Astrocyte of the spinal cord (primary cell): ENCODE results near the gene ADIPOR1.

Experiments used
- DNase-seq: peaks from one replicate; pipeline ENCODE4 v3.0.0; 2011; ENCODE audit warnings: low read depth, low spot score
- H3K4me3 ChIP-seq: 2 replicates; pipeline ENCODE4 v1.5.1; 2011; ENCODE audit warnings: low read depth, mild to moderate bottlenecking, low read length, moderate library complexity
- in situ Hi-C: cut with HindIII; loops from 2 replicates; pipeline ENCODE4 v1.10.0; 2017; ENCODE audit warnings: low sequenced_read_pairs
- TF ChIP-seq, protein P1 (sequence below): IDR thresholded peaks from 2 replicates; pipeline ENCODE4 v1.5.1; 2012; ENCODE audit warnings: low read depth, mild to moderate bottlenecking, low read length, inconsistent platforms

The ADIPOR1 gene

DNA sequence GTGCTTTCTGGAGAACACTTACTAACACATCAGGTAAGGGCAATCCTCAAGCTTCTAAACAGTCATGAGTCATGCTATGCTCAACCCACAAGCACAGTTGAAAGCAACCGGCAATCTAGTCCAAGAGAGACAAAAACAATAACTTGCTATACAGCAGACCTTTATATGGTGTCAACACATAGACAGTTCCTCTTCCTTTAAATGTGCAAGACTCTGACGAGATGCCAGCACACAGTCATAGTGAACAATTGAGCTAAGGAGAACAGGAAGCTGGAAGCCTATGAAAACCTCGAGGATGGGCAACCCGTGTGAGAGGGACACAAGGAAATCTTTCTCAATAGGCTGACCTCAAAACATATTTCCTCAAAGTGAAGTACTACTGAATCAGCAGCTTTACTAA, 5.3 kb downstream of the ADIPOR1 start:
- in situ Hi-C loops, result no loop called here
- TF ChIP-seq, protein P1, sequence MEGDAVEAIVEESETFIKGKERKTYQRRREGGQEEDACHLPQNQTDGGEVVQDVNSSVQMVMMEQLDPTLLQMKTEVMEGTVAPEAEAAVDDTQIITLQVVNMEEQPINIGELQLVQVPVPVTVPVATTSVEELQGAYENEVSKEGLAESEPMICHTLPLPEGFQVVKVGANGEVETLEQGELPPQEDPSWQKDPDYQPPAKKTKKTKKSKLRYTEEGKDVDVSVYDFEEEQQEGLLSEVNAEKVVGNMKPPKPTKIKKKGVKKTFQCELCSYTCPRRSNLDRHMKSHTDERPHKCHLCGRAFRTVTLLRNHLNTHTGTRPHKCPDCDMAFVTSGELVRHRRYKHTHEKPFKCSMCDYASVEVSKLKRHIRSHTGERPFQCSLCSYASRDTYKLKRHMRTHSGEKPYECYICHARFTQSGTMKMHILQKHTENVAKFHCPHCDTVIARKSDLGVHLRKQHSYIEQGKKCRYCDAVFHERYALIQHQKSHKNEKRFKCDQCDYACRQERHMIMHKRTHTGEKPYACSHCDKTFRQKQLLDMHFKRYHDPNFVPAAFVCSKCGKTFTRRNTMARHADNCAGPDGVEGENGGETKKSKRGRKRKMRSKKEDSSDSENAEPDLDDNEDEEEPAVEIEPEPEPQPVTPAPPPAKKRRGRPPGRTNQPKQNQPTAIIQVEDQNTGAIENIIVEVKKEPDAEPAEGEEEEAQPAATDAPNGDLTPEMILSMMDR, result no peak
- peak; percentile 56 for DNase-seq
- no peak overlapping the region for H3K4me3 ChIP-seq

DNA sequence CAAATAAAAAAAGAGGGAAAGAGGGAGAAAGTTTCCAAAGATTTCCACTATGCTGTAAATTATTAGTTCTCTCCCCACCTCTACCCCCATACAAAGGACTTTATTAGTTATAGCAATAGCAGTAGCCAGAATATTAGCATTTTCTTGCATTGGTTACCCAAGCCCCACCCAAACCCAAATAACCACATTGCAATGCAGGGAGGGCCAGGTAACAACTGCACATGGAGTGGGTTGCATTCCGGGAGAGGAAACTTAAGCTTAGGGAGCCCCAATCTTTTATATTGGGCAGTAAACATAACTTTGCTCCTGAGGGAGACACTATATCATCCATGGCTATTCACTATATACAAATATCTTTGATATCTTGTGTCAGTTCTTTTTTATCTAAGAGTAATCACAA, 6.0 kb downstream of the ADIPOR1 start:
- no peak for DNase-seq
- in situ Hi-C loops, result no loop called here
- TF ChIP-seq, protein P1, result no peak
- H3K4me3 ChIP-seq, result no peak overlapping the region

DNA sequence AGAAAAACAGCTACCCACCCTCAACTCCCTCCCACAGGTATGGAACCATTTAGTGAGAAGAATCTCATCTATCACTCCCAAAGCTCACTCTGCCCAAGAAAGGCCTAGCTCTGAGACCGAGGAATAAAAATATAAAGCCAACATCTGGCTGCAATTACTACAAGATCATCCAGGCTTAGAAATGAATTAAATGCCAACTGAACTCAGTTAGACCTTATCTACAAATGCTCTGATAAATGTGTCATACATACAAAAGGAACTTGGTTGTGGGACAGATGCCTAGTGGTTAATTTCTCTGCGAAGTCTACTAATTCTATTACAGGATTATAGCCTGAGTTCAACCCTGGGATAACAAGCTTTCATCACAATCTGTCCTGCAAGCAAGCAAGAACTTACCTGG, 6.7 kb downstream of the ADIPOR1 start:
- TF ChIP-seq, protein P1, result no peak
- in situ Hi-C loops, result no loop called here
- no peak for DNase-seq
- no peak overlapping the region for H3K4me3 ChIP-seq

DNA sequence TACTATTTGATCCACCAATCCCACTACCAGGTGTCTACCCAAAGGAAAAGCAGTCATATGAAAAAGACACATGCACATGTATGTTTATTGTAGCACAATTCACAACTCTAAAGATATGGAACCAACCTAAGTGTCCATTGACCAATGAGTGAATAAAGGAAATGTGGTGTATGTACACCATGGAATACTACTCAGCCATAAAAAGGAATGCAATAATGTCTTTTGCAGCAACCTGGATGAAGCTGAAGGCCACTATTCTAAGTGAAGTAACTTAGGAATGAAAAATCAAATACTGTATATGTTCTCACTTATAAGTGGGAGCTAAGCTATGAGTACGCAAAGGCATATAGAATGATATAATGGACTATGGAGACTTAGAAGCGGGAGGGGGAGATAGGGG, 12.6 kb downstream of the ADIPOR1 start:
- TF ChIP-seq, protein P1, result no peak
- H3K4me3 ChIP-seq, result no peak overlapping the region
- in situ Hi-C loops, result no loop called here
- DNase-seq, result no peak

DNA sequence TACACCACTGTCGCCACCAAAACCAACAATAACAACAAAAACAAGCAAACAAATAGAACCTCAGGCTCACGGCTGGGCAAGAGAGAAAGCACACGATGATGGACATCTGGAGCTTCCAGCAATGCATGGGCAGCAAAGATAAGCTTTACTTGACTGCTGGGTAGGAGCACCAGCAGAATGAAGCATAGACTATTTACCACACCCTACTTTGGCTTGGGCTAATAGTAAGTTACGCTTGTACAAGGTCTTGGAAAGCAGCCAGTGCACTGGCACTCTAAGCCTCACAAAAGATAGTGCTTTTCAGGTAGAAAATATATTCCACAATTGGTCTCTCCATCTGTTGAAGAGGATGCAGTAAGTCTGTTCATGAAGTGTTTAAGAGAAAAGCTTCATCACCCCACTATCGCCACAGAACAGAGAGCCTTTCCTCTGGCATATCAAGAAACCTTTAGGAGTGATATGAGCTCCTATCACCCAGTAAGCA, 13.6 kb downstream of the ADIPOR1 start:
- no peak overlapping the region for H3K4me3 ChIP-seq
- TF ChIP-seq, protein P1, result no peak
- in situ Hi-C loops, result no loop called here
- no peak for DNase-seq

DNA sequence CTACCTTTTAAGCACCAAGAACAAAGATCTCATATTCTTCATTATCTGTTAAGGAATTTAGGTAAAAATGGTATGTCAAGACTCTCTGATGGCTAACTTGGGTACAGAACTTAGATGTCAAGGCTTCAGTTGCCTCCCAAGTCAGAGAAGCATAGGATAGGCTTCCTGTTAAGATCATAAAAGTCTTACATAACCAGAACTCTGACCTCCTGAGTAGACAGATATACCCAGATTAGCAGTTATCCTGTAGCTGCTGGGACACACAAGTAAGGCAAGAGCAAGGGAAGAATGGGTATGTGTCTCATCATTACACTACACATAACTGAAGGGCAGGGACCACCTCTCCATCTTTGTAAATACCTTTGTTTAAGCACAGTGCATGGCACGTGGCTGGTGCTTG, 15.7 kb downstream of the ADIPOR1 start:
- H3K4me3 ChIP-seq, result no peak overlapping the region
- TF ChIP-seq, protein P1, result no peak
- in situ Hi-C loops, result no loop called here
- DNase-seq, result no peak

DNA sequence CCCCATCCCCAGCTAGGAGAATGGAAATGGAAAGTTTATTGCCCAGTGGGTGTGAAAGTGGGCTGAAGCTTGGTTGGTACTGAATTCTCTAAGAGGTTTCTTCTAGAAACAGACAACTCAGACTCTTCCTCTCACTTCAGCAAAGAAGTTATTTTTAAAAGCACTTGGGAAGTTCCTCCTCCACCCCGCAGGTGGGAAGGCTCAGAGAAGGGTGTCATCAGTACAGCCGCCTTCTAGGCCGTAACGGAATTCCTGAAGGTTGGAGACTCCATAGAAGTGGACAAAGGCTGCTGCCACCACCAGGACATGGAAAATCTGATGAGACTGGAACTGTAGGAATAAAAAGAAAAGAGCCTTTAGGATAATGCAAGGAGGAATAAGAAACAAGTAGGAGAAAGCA, 16.7 kb downstream of the ADIPOR1 start:
- TF ChIP-seq, protein P1, result no peak
- in situ Hi-C loops, result no loop called here
- H3K4me3 ChIP-seq, result no peak overlapping the region
- no peak for DNase-seq
